ENCODE measurements around the gene SLC25A33.

Gene SLC25A33

DNA sequence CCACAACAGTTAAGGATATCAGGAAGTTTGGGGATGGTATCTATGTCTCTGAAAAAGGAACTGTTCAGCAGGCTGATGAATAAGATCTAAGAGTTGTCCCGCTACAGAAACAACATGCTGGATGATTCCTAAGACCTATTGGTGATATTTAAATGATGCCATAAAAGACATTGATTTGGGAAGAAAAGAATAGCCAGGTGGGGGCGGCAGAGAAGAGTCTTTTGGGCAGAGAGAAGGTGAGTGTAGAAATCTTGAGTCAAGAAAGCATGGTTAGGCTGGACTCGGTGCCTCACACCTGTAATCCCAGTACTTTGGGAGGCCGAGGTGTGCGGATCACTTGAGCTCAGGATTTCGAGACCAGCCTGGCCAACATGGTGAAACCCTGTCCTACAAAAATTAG lies 37.6 kb downstream of the SLC25A33 start:
- H3K4me3 ChIP-seq (ENCODE audit: low read depth, low read length), result no peak overlapping the region
- no peak for TF ChIP-seq CTCF (IDR thresholded peaks at IDR 0.05; ENCODE audit: low read depth, low read length)

DNA sequence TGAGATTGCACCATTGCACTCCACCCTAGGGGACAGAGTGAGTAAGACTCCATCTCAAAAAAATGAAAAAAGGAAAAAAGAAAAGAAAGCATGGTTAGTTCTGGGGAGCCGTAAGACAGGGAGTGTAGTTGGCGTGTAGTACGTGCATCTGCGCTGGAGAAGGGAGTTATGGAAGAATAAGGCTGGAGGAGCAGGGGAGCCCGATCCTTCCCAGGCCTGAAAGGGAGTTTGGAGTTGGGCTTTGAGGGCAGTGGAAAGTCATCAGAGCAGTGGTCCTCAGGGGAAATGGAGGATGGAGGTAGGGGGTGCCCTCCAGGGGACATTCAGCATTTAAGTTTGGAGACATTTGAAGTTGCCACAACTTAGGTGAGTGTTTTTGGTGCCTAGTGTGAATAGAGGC lies 38.2 kb downstream of the SLC25A33 start:
- no peak overlapping the region for H3K4me3 ChIP-seq (ENCODE audit: low read depth, low read length)
- no peak for TF ChIP-seq CTCF (IDR thresholded peaks at IDR 0.05; ENCODE audit: low read depth, low read length)

- no peak for TF ChIP-seq CTCF (IDR thresholded peaks at IDR 0.05; ENCODE audit: low read depth, low read length)
- H3K4me3 ChIP-seq (ENCODE audit: low read depth, low read length), result no peak overlapping the region
Observed at GRCh38 chr1:9580942-9581341, 41.7 kb downstream of the SLC25A33 start.

DNA sequence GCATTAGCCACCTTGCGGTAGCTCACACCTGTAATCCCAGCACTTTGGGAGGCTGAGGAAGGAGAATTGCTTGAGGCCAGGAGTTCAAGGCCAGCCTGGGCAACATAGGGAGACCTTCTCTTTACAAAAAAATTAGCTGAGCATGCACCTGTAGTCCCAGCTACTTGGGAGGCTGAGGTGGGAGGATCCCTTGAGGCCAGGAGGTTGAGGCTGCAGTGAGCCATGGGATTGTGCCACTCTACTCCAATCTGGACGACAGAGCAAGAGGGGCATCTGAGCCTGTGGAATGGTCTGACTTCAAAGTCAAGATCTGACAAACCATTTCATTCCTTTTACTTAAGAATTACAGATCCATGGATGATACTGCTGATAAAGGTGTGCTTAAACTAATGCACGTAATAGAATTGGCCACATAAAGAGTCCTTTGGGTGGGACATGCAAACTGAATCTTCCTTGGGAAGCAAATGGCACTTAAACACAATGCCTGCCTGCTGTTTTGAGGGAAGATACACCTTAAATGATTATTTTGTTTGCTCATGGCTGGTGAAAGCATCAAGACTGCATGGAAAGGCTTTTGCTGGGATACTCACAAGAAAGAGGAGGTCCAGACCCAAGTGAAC lies 47.0 kb downstream of the SLC25A33 start:
- TF ChIP-seq CTCF (IDR thresholded peaks at IDR 0.05; ENCODE audit: low read depth, low read length), result no peak
- no peak overlapping the region for H3K4me3 ChIP-seq (ENCODE audit: low read depth, low read length)

DNA sequence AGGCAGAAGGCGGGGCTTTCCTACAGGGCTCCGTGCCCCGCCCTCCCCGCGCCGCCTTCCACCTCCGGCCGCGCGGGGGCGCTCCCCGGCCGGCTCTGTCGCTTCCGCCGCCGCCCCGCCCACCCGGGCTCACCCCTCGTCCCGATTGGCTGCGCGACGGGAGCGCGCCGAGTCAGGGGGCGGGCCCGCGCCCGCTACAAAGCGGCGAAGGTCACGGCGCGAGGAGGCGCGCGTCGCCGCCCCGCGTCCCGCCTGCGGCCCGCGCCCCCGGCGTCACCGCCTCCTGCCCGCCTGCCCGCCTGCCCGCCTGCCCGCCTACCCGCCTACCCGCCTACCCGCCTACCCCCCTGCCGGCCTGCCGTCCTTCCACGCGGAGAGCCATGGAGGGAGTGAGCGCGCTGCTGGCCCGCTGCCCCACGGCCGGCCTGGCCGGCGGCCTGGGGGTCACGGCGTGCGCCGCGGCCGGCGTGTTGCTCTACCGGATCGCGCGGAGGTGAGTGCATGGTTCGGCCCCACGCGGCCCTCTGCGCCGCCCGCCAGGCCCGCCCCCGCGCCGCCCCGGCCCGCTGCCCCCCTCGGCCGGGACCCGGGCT lies 49.4 kb downstream of the SLC25A33 start, which contains the start of gene TMEM201:
Gene TMEM201 (plus strand): TSS at position 361 of the 593 bp plus-strand sequence. CDS start 20 bp downstream, at position 381.
- H3K4me3 ChIP-seq (ENCODE audit: low read depth, low read length), result peak within 1 kb of the TSS; percentile 68
- 0 out of 2 replicates have a peak, but pooled peaks have one; percentile 29 for TF ChIP-seq CTCF (IDR thresholded peaks at IDR 0.05; ENCODE audit: low read depth, low read length)

DNA sequence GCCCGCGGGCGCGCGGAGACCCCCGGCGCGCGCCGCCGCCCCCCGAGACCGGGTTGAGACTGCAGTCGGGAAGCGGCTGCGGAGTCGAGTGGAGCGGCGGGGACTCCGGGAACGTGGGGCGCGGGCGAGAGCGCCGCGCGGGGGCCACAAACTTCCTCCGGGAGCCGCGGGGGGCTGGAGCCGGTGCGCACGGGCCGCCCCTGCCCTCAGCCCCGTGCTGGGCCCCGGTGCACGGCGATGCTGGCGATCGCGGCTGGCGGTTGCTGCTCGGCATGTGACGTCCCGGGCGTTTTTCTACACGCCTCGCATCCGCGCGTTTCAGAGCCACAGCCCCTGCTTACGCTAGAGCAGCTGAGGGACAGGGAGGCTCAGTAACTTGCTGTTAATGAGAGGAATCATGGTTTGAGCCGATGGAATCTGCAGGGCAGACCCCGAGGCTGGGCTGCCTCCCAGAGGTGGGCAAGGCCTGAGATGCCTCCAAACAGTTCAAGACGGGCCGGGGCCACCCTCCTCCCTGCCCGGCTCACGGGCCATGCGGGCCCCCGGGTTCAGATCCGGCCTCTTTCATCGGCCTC lies 50.0 kb downstream of the SLC25A33 start:
- H3K4me3 ChIP-seq (ENCODE audit: low read depth, low read length), result peak overlapping the region; percentile 68
- no peak for TF ChIP-seq CTCF (IDR thresholded peaks at IDR 0.05; ENCODE audit: low read depth, low read length)

GRCh38 chr1:9589719-9590157 lies 50.5 kb downstream of the SLC25A33 start:
- TF ChIP-seq CTCF (IDR thresholded peaks at IDR 0.05; ENCODE audit: low read depth, low read length), result no peak

More at GRCh38 chr1:9589719-9590157, 50.5 kb downstream of the SLC25A33 start:
- H3K4me3 ChIP-seq (ENCODE audit: low read depth, low read length), result peak overlapping the region; percentile 68
